Glutamatergic neuron (in vitro differentiated cells): ENCODE results near the gene CD38. TPM values are rescaled to one million over a fixed set of nuclear protein-coding genes. Genes with fewer than 3 reads are reported as not detected.
"Not testable (repeated sequence)": the region's sequence is repeated elsewhere in the genome, so short reads cannot be mapped to it uniquely, and the experiment has no call there.

ENCODE experiments used
- DNase-seq: peaks from one replicate; pipeline ENCODE4 v3.0.0; 2022
- H3K27ac Mint-ChIP-seq: one replicate; pipeline ENCODE4 v1.8.0; 2020; ENCODE audit warnings: mild to moderate bottlenecking, mixed read lengths, inconsistent platforms; ENCODE audit not compliant: unreplicated experiment
- H3K27me3 Mint-ChIP-seq: one replicate; pipeline ENCODE4 v1.8.0; 2020; ENCODE audit warnings: mild to moderate bottlenecking, moderate library complexity, mixed read lengths, inconsistent platforms; ENCODE audit not compliant: unreplicated experiment
- H3K36me3 Mint-ChIP-seq: one replicate; pipeline ENCODE4 v1.8.0; 2020; ENCODE audit warnings: mild to moderate bottlenecking, mixed read lengths, inconsistent platforms; ENCODE audit not compliant: unreplicated experiment
- H3K4me1 Mint-ChIP-seq: one replicate; pipeline ENCODE4 v1.8.0; 2020; ENCODE audit warnings: mild to moderate bottlenecking, low read depth, mixed read lengths, inconsistent platforms; ENCODE audit not compliant: unreplicated experiment
- H3K4me3 Mint-ChIP-seq: one replicate; pipeline ENCODE4 v1.8.0; 2020; ENCODE audit warnings: mild to moderate bottlenecking, mixed read lengths, inconsistent platforms; ENCODE audit not compliant: unreplicated experiment
- H3K9me3 Mint-ChIP-seq: one replicate; pipeline ENCODE4 v1.8.0; 2020; ENCODE audit warnings: mild to moderate bottlenecking, moderate library complexity, mixed read lengths, inconsistent platforms; ENCODE audit not compliant: unreplicated experiment
- total RNA-seq: library from RNA; stranded (reverse); fragmentation: NEBNext Ultra II Directional; extraction: Animal tissue kit (Norgen Biotek cat#: 25700); gene quantifications from one replicate; pipeline ENCODE4 v1.2.1, GENCODE V29; 2021; ENCODE audit not compliant: unreplicated experiment
- TF ChIP-seq, protein P1 (sequence below): fragments of 200-600 bp; sonication (generic); IDR thresholded peaks from one replicate; pipeline ENCODE4 v1.5.0; 2021; ENCODE audit not compliant: partially characterized antibody, unreplicated experiment

CD38 gene
- total RNA-seq, 1 donor from 2014 or later, result 0.37 TPM

- H3K27ac Mint-ChIP-seq, result no peak overlapping the region
- no peaks in the 10 kb centered on the region for H3K9me3 Mint-ChIP-seq
- TF ChIP-seq, protein P1, sequence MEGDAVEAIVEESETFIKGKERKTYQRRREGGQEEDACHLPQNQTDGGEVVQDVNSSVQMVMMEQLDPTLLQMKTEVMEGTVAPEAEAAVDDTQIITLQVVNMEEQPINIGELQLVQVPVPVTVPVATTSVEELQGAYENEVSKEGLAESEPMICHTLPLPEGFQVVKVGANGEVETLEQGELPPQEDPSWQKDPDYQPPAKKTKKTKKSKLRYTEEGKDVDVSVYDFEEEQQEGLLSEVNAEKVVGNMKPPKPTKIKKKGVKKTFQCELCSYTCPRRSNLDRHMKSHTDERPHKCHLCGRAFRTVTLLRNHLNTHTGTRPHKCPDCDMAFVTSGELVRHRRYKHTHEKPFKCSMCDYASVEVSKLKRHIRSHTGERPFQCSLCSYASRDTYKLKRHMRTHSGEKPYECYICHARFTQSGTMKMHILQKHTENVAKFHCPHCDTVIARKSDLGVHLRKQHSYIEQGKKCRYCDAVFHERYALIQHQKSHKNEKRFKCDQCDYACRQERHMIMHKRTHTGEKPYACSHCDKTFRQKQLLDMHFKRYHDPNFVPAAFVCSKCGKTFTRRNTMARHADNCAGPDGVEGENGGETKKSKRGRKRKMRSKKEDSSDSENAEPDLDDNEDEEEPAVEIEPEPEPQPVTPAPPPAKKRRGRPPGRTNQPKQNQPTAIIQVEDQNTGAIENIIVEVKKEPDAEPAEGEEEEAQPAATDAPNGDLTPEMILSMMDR, result no peak
- no peaks in the 10 kb centered on the region for H3K36me3 Mint-ChIP-seq
- no peak for DNase-seq
- H3K4me1 Mint-ChIP-seq, result no peaks in the 10 kb centered on the region
- H3K27me3 Mint-ChIP-seq, result no peaks in the 10 kb centered on the region
- H3K4me3 Mint-ChIP-seq, result no peak overlapping the region
Observed at GRCh38 chr4:15851969-15852368, 73.8 kb downstream of the CD38 start.

GRCh38 chr4:15852524-15852923 is 74.4 kb downstream of the CD38 start:
- H3K9me3 Mint-ChIP-seq, result no peaks in the 10 kb centered on the region
- no peaks in the 10 kb centered on the region for H3K36me3 Mint-ChIP-seq
- no peaks in the 10 kb centered on the region for H3K4me1 Mint-ChIP-seq
- H3K4me3 Mint-ChIP-seq, result no peak overlapping the region
- no peak overlapping the region for H3K27ac Mint-ChIP-seq
- no peak for DNase-seq
- TF ChIP-seq, protein P1, result no peak
- H3K27me3 Mint-ChIP-seq, result no peaks in the 10 kb centered on the region

GRCh38 chr4:15853345-15853744 is 75.2 kb downstream of the CD38 start:
- Mint-ChIP-seq H3K36me3 (no peaks in the 10 kb centered on the region), H3K27ac (no peak overlapping the region), H3K9me3 (no peaks in the 10 kb centered on the region), H3K27me3 (no peaks in the 10 kb centered on the region), H3K4me1 (no peaks in the 10 kb centered on the region), H3K4me3 (no peak overlapping the region)
- TF ChIP-seq, protein P1, result no peak
- no peak for DNase-seq

- no peak for DNase-seq
- TF ChIP-seq, protein P1, result no peak
- H3K4me3 Mint-ChIP-seq, result no peak overlapping the region
- H3K36me3 Mint-ChIP-seq, result no peaks in the 10 kb centered on the region
- H3K4me1 Mint-ChIP-seq, result no peaks in the 10 kb centered on the region
- H3K27me3 Mint-ChIP-seq, result no peaks in the 10 kb centered on the region
- H3K9me3 Mint-ChIP-seq, result no peaks in the 10 kb centered on the region
- H3K27ac Mint-ChIP-seq, result no peak overlapping the region
Observed at GRCh38 chr4:15855804-15856475, 77.8 kb downstream of the CD38 start.

GRCh38 chr4:15861198-15861597 is 83.1 kb downstream of the CD38 start:
- not testable (repeated sequence) for H3K27ac Mint-ChIP-seq, H3K4me3 Mint-ChIP-seq, H3K4me1 Mint-ChIP-seq, H3K27me3 Mint-ChIP-seq, H3K36me3 Mint-ChIP-seq, DNase-seq, H3K9me3 Mint-ChIP-seq
